ENCODE results near the gene PPARA. TPM values are rescaled to one million over a fixed set of nuclear protein-coding genes. Genes with fewer than 3 reads are reported as not detected.

Gene PPARA
- total and polyA plus RNA-seq, 12 donors = 15.5 to 89.5 (median 79.9) TPM

DNA sequence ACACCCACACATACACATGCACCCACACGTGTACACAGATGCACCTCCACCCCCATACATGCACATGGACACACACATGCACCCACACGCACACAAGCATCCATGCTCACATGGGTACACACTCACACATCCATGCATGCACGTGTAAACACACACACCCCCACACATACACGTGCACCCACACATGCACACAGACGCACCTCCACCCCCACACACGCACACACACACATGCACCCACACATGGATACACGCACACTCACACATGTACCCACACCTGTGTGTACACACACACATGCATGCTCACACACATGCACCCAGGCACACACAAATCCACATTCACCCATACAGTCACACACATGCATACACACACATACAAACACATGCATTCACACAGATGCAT lies 75.3 kb downstream of the PPARA start:
- Histone ChIP-seq H3K4me3 (no peak overlapping the region), H3K9me3 (no peaks in the 10 kb centered on the region), H3K36me3 (peaks cover 0 to 78% (median 25%) of the 10 kb centered on the region in 9 donors), H3K4me1 (no peaks in the 10 kb centered on the region), H3K27me3 (no peaks in the 10 kb centered on the region), H3K27ac (no peak overlapping the region)
- intact Hi-C loops (cut with DNase I) = no loop called here
- DNase-seq = no peak
- WGBS, 2 donors = 92 to 95% methylated on average over 7 of the region's 7 CpGs
- peak in 1 of 8 donors; percentile 53 for ATAC-seq
- TF ChIP-seq, protein P1, sequence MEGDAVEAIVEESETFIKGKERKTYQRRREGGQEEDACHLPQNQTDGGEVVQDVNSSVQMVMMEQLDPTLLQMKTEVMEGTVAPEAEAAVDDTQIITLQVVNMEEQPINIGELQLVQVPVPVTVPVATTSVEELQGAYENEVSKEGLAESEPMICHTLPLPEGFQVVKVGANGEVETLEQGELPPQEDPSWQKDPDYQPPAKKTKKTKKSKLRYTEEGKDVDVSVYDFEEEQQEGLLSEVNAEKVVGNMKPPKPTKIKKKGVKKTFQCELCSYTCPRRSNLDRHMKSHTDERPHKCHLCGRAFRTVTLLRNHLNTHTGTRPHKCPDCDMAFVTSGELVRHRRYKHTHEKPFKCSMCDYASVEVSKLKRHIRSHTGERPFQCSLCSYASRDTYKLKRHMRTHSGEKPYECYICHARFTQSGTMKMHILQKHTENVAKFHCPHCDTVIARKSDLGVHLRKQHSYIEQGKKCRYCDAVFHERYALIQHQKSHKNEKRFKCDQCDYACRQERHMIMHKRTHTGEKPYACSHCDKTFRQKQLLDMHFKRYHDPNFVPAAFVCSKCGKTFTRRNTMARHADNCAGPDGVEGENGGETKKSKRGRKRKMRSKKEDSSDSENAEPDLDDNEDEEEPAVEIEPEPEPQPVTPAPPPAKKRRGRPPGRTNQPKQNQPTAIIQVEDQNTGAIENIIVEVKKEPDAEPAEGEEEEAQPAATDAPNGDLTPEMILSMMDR (IDR thresholded peaks at IDR 0.05) = no peak

DNA sequence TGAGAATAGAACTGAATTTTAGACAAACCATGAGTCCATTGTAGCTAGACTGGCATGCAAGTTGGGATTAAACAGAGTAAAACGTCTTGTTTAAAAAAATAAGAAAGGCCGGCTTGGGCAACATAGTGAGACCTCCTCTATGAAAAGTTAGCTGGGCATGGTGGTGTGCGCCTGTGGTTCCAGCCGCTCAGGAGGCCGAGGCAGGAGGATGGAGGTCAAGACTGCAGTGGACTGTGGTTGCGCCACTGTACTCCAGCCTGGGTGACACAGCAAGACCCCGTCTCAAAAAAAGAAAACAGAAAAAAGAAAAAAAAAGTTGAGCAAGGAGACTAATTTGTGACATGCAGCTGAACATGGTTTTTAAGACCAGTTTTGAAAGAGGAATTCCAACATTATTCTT lies 76.3 kb downstream of the PPARA start:
- intact Hi-C loops (cut with DNase I) = no loop called here
- Histone ChIP-seq H3K4me3 (no peak overlapping the region), H3K36me3 (peaks cover 0 to 73% (median 19%) of the 10 kb centered on the region in 9 donors), H3K9me3 (no peaks in the 10 kb centered on the region), H3K4me1 (no peaks in the 10 kb centered on the region), H3K27ac (no peak overlapping the region), H3K27me3 (no peaks in the 10 kb centered on the region)
- ATAC-seq = no peak
- 95 to 97% methylated on average over 7 of the region's 7 CpGs for WGBS, 2 donors
- no peak for DNase-seq
- TF ChIP-seq, protein P1 (IDR thresholded peaks at IDR 0.05) = no peak

DNA sequence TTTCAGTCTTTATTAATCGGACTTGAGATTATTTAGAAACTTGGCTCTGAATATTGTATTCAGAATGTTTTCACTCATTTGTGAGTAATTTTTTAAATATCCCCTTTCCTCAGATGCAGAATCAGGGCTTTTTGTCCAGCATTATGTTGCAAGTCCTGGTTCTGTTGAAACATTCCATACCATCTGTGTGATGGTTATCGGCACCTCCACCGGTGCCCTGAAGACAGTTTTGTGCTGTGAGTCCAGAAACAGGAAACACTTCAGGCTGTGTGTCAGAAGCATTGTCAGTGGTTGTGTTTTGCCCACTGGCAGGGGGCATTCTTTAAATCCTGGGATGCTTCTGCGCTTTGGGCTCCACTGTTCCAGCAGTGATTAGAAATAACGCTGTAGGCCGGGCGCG lies 79.4 kb downstream of the PPARA start:
- H3K4me1 ChIP-seq = peaks cover 0 to 19% (median 8%) of the 10 kb centered on the region in 9 donors
- H3K36me3 ChIP-seq = peaks cover 0 to 65% (median 15%) of the 10 kb centered on the region in 9 donors
- no peak overlapping the region for H3K4me3 ChIP-seq
- intact Hi-C loops (cut with DNase I) = no loop called here
- no peak for DNase-seq
- ATAC-seq = no peak
- no peaks in the 10 kb centered on the region for H3K27me3 ChIP-seq
- no peak overlapping the region for H3K27ac ChIP-seq
- H3K9me3 ChIP-seq = no peaks in the 10 kb centered on the region
- WGBS, 2 donors = 88 to 90% methylated on average over 8 of the region's 8 CpGs
- TF ChIP-seq, protein P1 (IDR thresholded peaks at IDR 0.05) = no peak

DNA sequence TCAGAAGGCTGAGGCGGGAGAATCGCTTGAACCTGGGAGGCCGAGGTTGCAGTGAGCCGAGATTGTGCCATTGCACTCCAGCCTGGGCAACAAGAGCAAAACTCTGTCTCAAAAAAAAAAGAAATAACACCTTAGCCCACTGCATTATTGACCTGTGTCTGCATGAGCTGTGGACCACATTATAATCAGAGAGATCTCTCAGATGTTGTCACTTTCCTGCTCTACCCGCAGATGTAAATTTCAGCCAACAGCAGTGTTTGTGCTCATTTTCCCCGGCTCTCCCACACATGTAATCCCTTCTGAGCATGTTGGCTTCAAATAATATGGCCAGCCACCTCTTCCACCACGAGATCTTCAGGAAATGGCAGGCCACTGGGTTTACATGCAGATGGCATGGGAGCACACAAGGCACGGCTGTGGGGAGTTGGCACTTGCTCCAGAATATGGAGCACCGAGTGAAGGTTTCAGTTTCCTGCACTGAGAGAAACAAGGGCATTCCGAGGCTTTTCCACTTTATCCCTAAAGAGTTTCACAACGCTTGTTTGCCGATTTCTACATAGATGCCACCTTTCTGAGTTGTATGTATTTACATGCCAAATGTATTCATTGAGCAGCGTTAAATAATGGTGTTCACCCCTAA lies 80.1 kb downstream of the PPARA start:
- ATAC-seq = no peak
- TF ChIP-seq, protein P1 (IDR thresholded peaks at IDR 0.05) = no peak
- intact Hi-C loops (cut with DNase I) = no loop called here

More for the DNA sequence above, 80.1 kb downstream of the PPARA start:
- Histone ChIP-seq H3K4me1 (peaks cover 0 to 19% (median 8%) of the 10 kb centered on the region in 9 donors), H3K36me3 (peaks cover 0 to 67% (median 20%) of the 10 kb centered on the region in 9 donors), H3K4me3 (no peak overlapping the region), H3K27ac (no peak overlapping the region), H3K27me3 (no peaks in the 10 kb centered on the region), H3K9me3 (no peaks in the 10 kb centered on the region)
- DNase-seq = no peak
- WGBS, 2 donors = 78 to 89% methylated on average over 13 of the region's 13 CpGs

Data from heart right ventricle (tissue), 16 donors.